ENCODE measurements around the gene SSC4D. TPM values are rescaled to one million over a fixed set of nuclear protein-coding genes. Genes with fewer than 3 reads are reported as not detected.

Gene SSC4D
- total and polyA plus RNA-seq, 4 donors = 0.28 to 2.1 (median 1.9) TPM

- no peak for DNase-seq
- Histone ChIP-seq H3K27ac (ENCODE audit: low read depth in 1 of 2, low read length in 1 of 2) (no peak overlapping the region), H3K4me3 (no peak overlapping the region), H3K4me1 (ENCODE audit: control insufficient read depth in 5 of 5, insufficient read depth in 5 of 5, low read length in 5 of 5) (peaks cover 4 to 25% (median 10%) of the 10 kb centered on the region in 5 donors), H3K9me3 (ENCODE audit: control insufficient read depth in 4 of 4, insufficient read depth in 3 of 4, low read length in 3 of 4) (no peaks in the 10 kb centered on the region), H3K27me3 (ENCODE audit: control insufficient read depth in 3 of 3, insufficient read depth in 3 of 3, low read length in 2 of 3) (no peaks in the 10 kb centered on the region), H3K36me3 (ENCODE audit: control insufficient read depth in 4 of 4, insufficient read depth in 4 of 4, low read length in 4 of 4) (peaks cover 0 to 8% (median 5%) of the 10 kb centered on the region in 4 donors), H3K9ac (ENCODE audit: insufficient read depth in 1 of 2, low read length in 2 of 2) (no peak overlapping the region)
- ATAC-seq (ENCODE audit: insufficient read depth, low FRiP score) = no peak
- TF ChIP-seq CTCF (IDR thresholded peaks at IDR 0.05; ENCODE audit: control extremely low read depth, extremely low read depth) = no peak
- WGBS, 2 donors = 80 to 82% methylated on average over 4 of the region's 4 CpGs
Measured at GRCh38 chr7:76356115-76356514, 53.4 kb downstream of the SSC4D start.

GRCh38 chr7:76354981-76355730 lies 54.3 kb downstream of the SSC4D start:
- H3K4me3 ChIP-seq = no peak overlapping the region
- H3K4me1 ChIP-seq (ENCODE audit: control insufficient read depth in 5 of 5, insufficient read depth in 5 of 5, low read length in 5 of 5) = peaks cover 4 to 25% (median 10%) of the 10 kb centered on the region in 5 donors
- ATAC-seq (ENCODE audit: insufficient read depth, low FRiP score) (no peak), DNase-seq (no peak)
- H3K9me3 ChIP-seq (ENCODE audit: control insufficient read depth in 4 of 4, insufficient read depth in 3 of 4, low read length in 3 of 4) = no peaks in the 10 kb centered on the region
- peaks cover 0 to 8% (median 5%) of the 10 kb centered on the region in 4 donors for H3K36me3 ChIP-seq (ENCODE audit: control insufficient read depth in 4 of 4, insufficient read depth in 4 of 4, low read length in 4 of 4)
- H3K27me3 ChIP-seq (ENCODE audit: control insufficient read depth in 3 of 3, insufficient read depth in 3 of 3, low read length in 2 of 3) = no peaks in the 10 kb centered on the region
- H3K9ac ChIP-seq (ENCODE audit: insufficient read depth in 1 of 2, low read length in 2 of 2) = no peak overlapping the region
- 76 to 82% methylated on average over 9 of the region's 9 CpGs for WGBS, 2 donors
- no peak for TF ChIP-seq CTCF (IDR thresholded peaks at IDR 0.05; ENCODE audit: control extremely low read depth, extremely low read depth)
- peak overlapping the region in 1 of 2 donors; percentile 66 for H3K27ac ChIP-seq (ENCODE audit: low read depth in 1 of 2, low read length in 1 of 2)

GRCh38 chr7:76354516-76354915 lies 55.0 kb downstream of the SSC4D start:
- TF ChIP-seq CTCF (IDR thresholded peaks at IDR 0.05; ENCODE audit: control extremely low read depth, extremely low read depth) = no peak
- no peak for ATAC-seq (ENCODE audit: insufficient read depth, low FRiP score)
- Histone ChIP-seq H3K27me3 (ENCODE audit: control insufficient read depth in 3 of 3, insufficient read depth in 3 of 3, low read length in 2 of 3) (no peaks in the 10 kb centered on the region), H3K36me3 (ENCODE audit: control insufficient read depth in 4 of 4, insufficient read depth in 4 of 4, low read length in 4 of 4) (peaks cover 0 to 8% (median 5%) of the 10 kb centered on the region in 4 donors), H3K4me3 (no peak overlapping the region), H3K4me1 (ENCODE audit: control insufficient read depth in 5 of 5, insufficient read depth in 5 of 5, low read length in 5 of 5) (peaks cover 4 to 24% (median 7%) of the 10 kb centered on the region in 5 donors), H3K9me3 (ENCODE audit: control insufficient read depth in 4 of 4, insufficient read depth in 3 of 4, low read length in 3 of 4) (no peaks in the 10 kb centered on the region), H3K27ac (ENCODE audit: low read depth in 1 of 2, low read length in 1 of 2) (peak overlapping the region in 1 of 2 donors; percentile 66), H3K9ac (ENCODE audit: insufficient read depth in 1 of 2, low read length in 2 of 2) (no peak overlapping the region)
- 85 to 87% methylated on average over 4 of the region's 4 CpGs for WGBS, 2 donors
- DNase-seq = no peak
